Loucy (cell line): ENCODE measurements around the gene CROCC.

Source experiments
- EZH2phosphoT487 ChIP-seq: fragments of 200-600 bp; IDR thresholded peaks from 2 replicates; pipeline ENCODE4 v1.6.1; 2018; ENCODE audit warnings: antibody characterized with exemption, mild to moderate bottlenecking, moderate library complexity, borderline replicate concordance
- TF ChIP-seq, protein P1 (sequence below): fragments of 200-600 bp; sonication (generic); conservative IDR thresholded peaks from 2 replicates; pipeline ENCODE4 v1.5.1; 2014; ENCODE audit warnings: mild to moderate bottlenecking, antibody characterized with exemption, low read length

DNA sequence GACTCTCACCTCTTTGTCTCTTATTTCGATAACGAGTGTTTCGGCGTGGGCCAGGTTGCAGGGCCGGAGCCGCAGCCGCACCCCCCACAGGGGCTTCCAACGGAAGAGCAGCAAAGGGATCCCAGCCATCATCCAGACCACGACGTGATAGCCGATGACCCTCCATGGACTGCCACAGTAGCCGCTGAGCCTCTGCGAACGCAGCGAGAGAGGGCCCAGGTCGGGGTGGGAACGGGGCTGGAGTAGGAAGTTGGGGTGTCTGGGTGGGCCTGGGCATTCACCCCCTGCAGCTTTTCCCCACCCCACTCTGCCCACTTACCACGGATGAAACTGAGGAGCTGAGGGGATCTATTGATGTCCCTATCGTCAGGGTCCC, 83.6 kb downstream of the CROCC start:
- TF ChIP-seq, protein P1, sequence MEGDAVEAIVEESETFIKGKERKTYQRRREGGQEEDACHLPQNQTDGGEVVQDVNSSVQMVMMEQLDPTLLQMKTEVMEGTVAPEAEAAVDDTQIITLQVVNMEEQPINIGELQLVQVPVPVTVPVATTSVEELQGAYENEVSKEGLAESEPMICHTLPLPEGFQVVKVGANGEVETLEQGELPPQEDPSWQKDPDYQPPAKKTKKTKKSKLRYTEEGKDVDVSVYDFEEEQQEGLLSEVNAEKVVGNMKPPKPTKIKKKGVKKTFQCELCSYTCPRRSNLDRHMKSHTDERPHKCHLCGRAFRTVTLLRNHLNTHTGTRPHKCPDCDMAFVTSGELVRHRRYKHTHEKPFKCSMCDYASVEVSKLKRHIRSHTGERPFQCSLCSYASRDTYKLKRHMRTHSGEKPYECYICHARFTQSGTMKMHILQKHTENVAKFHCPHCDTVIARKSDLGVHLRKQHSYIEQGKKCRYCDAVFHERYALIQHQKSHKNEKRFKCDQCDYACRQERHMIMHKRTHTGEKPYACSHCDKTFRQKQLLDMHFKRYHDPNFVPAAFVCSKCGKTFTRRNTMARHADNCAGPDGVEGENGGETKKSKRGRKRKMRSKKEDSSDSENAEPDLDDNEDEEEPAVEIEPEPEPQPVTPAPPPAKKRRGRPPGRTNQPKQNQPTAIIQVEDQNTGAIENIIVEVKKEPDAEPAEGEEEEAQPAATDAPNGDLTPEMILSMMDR, result no peak
- no peak for TF ChIP-seq EZH2phosphoT487
